SK-N-MC (cell line): ENCODE results near the gene RASA3.

Experiments used
- EZH2 ChIP-seq: fragments of 200-600 bp; sonication (generic); IDR thresholded peaks from one replicate; pipeline ENCODE4 v1.6.1; 2017; ENCODE audit warnings: antibody characterized with exemption
- FOXP2 ChIP-seq: optimal IDR thresholded peaks from 2 replicates; pipeline ENCODE3; 2011; ENCODE audit warnings: mild to moderate bottlenecking, moderate library complexity; ENCODE audit not compliant: insufficient read depth; ENCODE audit errors: extremely low read length, control extremely low read depth
- POLR2AphosphoS5 ChIP-seq: IDR thresholded peaks from 2 replicates; pipeline ENCODE4 v1.6.1; 2012; ENCODE audit warnings: mild to moderate bottlenecking, low read depth, low read length, borderline replicate concordance

GRCh38 chr13:114004420-114005205, 127.8 kb downstream of the RASA3 start:
- no peak for TF ChIP-seq POLR2AphosphoS5
- no peak for TF ChIP-seq EZH2
- TF ChIP-seq FOXP2: no peak
